IPS-20b (cell line): ENCODE data around the gene MEP1A.
"Not testable (repeated sequence)": the region's sequence is repeated elsewhere in the genome, so short reads cannot be mapped to it uniquely, and the experiment has no call there.

Experiments
- H3K27ac ChIP-seq: one replicate; pipeline ENCODE4 v1.5.1; 2013; ENCODE audit warnings: low read length
- H3K27me3 ChIP-seq: 2 replicates; pipeline ENCODE4 v1.6.1; 2013; ENCODE audit warnings: mild to moderate bottlenecking, low read length, inconsistent platforms; ENCODE audit not compliant: insufficient read depth
- H3K36me3 ChIP-seq: 2 replicates; pipeline ENCODE4 v1.6.1; 2013; ENCODE audit warnings: low read depth, mild to moderate bottlenecking, inconsistent platforms, low read length, moderate library complexity; ENCODE audit not compliant: insufficient read depth
- H3K4me1 ChIP-seq: 2 replicates; pipeline ENCODE4 v1.6.1; 2013; ENCODE audit warnings: mild to moderate bottlenecking, control low read depth, inconsistent platforms, low read length, moderate library complexity; ENCODE audit not compliant: insufficient read depth
- H3K4me3 ChIP-seq: 2 replicates; pipeline ENCODE4 v1.5.1; 2013; ENCODE audit warnings: mild to moderate bottlenecking, low read length, inconsistent platforms
- H3K9ac ChIP-seq: 2 replicates; pipeline ENCODE4 v1.6.1; 2013; ENCODE audit warnings: low read depth, mild to moderate bottlenecking, inconsistent platforms, low read length, moderate library complexity
- H3K9me3 ChIP-seq: 2 replicates; pipeline ENCODE4 v1.6.1; 2013; ENCODE audit warnings: mild to moderate bottlenecking, low read depth, low read length, inconsistent platforms; ENCODE audit not compliant: insufficient read depth

Gene MEP1A

DNA sequence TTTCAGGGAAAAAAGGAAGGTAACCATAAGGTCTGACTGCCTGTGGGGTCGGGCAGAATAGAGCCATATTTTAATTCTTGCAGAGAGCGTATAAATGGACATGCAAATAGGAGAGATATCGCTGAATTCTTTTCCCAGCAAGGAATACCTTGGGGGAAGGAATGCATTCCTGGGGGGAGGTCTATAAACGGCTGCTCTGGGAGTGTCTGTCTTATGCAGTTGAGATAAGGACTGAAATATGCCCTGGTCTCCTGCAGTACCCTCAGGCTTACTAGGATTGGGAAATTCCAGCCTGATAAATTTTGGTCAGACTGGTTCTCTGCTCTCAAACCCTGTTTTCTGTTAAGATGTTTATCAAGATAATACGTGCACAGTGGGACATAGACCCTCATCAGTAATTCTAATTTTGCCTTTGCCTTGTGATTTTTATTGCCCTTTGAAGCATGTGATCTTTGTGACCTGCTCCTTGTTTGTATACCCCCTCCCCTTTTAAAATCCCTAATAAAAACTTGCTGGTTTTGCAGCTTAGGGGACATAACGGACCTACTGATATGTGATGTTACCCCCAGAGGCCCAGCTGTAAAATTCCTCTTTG is 49.2 kb downstream of the MEP1A start:
- H3K36me3 ChIP-seq, H3K27me3 ChIP-seq, H3K4me3 ChIP-seq, H3K9ac ChIP-seq, H3K27ac ChIP-seq, H3K4me1 ChIP-seq: not testable (repeated sequence)
- peaks cover 28% of the 10 kb centered on the region for H3K9me3 ChIP-seq

DNA sequence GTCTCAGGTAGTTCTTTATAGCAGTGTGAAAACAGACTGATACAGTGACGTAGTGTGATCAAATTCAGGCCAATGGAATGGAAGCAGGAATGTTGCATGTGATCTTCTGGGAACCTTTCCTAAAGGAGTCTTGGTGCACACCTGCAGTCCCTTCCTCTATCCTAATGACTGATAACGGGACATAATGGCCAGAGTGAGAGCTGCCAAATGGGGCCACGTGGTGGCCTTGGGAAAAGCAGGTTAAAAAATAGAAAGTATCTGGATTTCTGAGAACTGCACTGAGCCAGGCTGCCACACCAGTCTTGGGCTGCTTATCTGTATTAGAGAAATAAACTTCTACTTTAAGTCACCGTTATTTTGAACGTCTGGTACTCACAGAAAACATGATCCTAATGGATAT is 51.9 kb downstream of the MEP1A start:
- H3K4me1 ChIP-seq = peaks cover 5% of the 10 kb centered on the region; the same call in 1 of the 2 replicates
- no peak overlapping the region for H3K27ac ChIP-seq
- H3K27me3 ChIP-seq = peaks cover 14% of the 10 kb centered on the region
- no peak overlapping the region for H3K4me3 ChIP-seq
- H3K9me3 ChIP-seq = peaks cover 28% of the 10 kb centered on the region
- no peak overlapping the region for H3K9ac ChIP-seq
- H3K36me3 ChIP-seq = no peaks in the 10 kb centered on the region

DNA sequence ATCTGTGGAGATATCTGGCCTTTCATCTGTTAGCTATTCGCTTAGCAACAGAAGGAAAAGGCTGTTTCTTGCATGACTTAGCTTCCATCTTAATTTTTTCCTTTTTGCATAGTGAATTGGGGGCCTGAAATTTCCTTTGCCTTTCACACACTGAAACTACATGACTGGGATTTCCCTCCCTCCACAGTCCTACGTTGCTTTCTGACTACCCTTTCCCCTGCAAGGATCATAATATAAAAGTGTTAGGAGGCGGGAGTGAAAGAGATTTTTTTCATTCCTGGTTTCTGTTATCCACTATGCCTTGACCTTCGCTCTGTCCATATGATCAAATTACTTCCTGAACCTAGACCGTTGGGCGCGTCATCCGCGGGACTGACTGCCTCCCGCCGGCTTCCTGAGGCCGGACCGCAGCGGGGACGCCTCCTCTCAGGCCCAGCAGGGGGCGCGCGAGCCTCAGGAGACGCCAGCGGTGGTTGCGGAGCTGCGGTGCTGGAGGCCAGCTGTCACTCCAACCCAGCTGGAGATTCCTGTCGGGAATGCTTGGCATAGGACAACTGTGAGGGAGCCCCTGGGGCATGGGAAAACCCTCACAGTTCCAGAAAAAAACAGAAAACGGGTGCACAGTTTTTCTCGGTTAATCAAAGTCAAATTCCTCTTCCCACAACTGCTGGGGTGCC is 55.6 kb downstream of the MEP1A start:
- Histone ChIP-seq H3K36me3 (no peaks in the 10 kb centered on the region), H3K4me3 (peak overlapping the region; percentile 67), H3K27me3 (peaks cover 14% of the 10 kb centered on the region), H3K4me1 (peaks cover 8% of the 10 kb centered on the region), H3K9me3 (no peaks in the 10 kb centered on the region), H3K9ac (0 out of 2 replicates have a peak overlapping the region, but pooled peaks have one; percentile 39), H3K27ac (no peak overlapping the region)

DNA sequence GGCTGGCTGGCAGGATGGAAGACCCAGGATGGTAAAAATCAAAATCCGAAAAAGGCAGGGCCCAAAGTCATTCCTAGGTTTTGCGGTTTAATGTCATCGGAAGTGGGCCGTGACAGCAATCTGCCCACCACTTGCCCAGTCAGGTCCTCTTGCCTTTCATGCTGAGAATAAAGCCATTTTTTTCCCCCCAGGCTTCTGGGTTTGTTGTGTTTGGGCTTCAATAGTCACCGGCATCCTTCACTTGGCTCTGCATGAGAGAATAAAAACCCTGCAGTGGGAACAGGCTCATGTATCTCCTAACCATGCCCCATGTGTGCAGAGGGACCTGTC is 56.1 kb downstream of the MEP1A start:
- Histone ChIP-seq H3K4me1 (peaks cover 8% of the 10 kb centered on the region), H3K9ac (no peak overlapping the region), H3K9me3 (no peaks in the 10 kb centered on the region), H3K4me3 (no peak overlapping the region; the same call in 1 of the 2 replicates), H3K27ac (no peak overlapping the region), H3K27me3 (peaks cover 14% of the 10 kb centered on the region), H3K36me3 (no peaks in the 10 kb centered on the region)

DNA sequence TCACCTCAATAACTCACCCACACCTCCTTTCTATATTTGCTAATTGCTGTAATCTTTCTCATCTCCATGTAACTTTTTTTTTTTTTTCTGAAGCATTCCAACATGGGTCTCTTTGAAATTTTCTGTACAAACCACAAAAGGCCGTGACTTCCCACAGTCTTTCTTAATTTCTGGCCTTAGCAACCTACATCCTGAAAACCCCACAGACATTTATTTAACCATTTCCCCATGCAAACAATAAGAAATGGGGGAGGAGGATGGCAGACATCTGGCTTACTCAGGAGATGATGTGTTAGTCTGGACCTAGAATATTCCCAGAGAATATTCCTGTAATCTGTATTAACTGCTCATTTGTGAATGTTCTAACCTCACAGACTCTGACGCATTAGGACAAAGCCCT is 57.6 kb downstream of the MEP1A start:
- H3K9ac ChIP-seq = no peak overlapping the region
- H3K27me3 ChIP-seq = peaks cover 14% of the 10 kb centered on the region
- no peaks in the 10 kb centered on the region for H3K9me3 ChIP-seq
- H3K4me1 ChIP-seq = peaks cover 8% of the 10 kb centered on the region
- no peak overlapping the region for H3K4me3 ChIP-seq
- no peak overlapping the region for H3K27ac ChIP-seq
- H3K36me3 ChIP-seq = no peaks in the 10 kb centered on the region

DNA sequence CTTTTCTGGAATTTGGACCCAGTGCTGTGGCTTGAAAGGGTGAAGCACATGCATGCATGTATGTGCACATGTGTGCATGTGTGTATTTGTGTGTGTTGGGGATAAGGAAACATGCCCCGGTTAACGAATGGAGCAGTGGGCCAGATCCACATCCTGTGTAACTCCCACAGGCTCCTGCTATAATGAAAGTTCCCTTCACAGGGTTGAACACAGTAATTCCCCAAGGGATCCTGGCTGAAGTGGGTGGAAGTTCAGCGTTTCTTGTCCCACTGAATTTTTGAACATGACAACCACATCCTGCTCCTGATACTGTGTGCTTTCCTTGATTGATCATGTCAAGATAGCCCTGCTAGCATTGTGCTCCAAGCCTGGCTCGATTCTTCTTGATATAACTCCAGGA is 58.4 kb downstream of the MEP1A start:
- peaks cover 14% of the 10 kb centered on the region for H3K27me3 ChIP-seq
- not testable (repeated sequence) for H3K9me3 ChIP-seq, H3K4me3 ChIP-seq, H3K9ac ChIP-seq, H3K4me1 ChIP-seq, H3K36me3 ChIP-seq, H3K27ac ChIP-seq

DNA sequence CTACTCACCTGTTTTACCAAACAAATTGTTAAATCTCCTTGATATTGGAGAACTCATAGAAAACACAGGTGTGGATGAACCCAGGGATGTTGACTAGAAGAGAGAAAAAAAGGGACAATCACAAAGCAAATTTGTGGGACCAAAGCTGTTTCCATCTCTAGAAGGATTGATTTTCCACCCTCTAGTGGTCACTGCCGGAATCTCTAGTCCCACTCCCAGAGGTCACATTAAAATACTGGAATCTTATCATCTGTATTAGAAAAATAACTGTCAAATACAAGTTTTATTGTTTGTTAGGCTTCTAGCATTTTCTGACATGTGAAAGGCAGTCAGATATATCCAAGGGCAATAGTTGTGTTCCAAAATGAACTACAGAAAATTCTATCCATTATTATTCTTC is 62.8 kb downstream of the MEP1A start:
- H3K4me3 ChIP-seq, H3K9me3 ChIP-seq, H3K27me3 ChIP-seq, H3K4me1 ChIP-seq, H3K27ac ChIP-seq, H3K9ac ChIP-seq, H3K36me3 ChIP-seq: not testable (repeated sequence)

DNA sequence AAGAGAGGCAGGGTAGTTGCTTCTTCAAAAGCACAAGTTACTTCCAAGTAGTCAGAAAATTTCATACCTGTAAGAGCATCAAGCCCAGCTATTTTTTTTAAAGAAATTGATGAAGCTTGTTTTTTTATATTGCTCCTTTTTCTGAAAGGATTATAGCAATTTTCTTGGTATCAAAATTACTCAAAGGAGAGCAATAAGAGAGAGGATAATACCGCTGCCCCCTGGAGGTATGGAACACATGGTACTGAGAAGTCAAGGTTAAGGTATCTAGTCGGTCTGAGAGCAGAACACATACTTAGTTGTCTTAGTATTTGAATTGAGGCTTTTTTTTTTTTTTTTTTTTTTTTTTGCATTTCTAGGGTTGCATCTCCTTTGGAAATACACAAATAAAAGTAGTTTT is 69.2 kb downstream of the MEP1A start:
- Histone ChIP-seq H3K27ac (no peak overlapping the region), H3K4me1 (peaks cover 10% of the 10 kb centered on the region; the same call in 1 of the 2 replicates)

DNA sequence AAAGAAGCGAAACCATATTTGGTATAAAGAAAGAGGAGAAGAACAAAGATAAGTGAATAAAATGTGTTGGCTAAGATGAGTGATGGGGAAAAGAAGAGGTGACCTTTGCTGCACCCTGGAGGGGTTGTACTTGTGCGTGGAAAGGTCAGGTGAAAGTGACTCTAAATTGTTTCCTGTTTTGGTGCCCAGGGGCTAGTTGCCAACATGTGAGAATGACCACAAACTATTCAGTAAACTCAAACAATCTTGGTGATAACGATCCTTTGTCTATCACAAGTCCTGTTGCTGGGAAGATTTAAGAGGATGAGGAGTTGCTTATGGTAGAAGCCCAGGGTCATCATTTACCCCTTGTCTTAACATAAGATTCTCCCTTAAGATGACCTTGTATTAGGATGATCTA is 70.6 kb downstream of the MEP1A start:
- no peaks in the 10 kb centered on the region for H3K9me3 ChIP-seq
- peaks cover 10% of the 10 kb centered on the region; the same call in 1 of the 2 replicates for H3K4me1 ChIP-seq
- H3K4me3 ChIP-seq = no peak overlapping the region
- no peaks in the 10 kb centered on the region for H3K36me3 ChIP-seq
- H3K27ac ChIP-seq = no peak overlapping the region
- H3K27me3 ChIP-seq = no peaks in the 10 kb centered on the region
- no peak overlapping the region for H3K9ac ChIP-seq

More for the DNA sequence above, 69.2 kb downstream of the MEP1A start:
- H3K36me3 ChIP-seq = no peaks in the 10 kb centered on the region
- H3K4me3 ChIP-seq = no peak overlapping the region
- no peak overlapping the region for H3K9ac ChIP-seq
- H3K27me3 ChIP-seq = no peaks in the 10 kb centered on the region
- H3K9me3 ChIP-seq = no peaks in the 10 kb centered on the region

DNA sequence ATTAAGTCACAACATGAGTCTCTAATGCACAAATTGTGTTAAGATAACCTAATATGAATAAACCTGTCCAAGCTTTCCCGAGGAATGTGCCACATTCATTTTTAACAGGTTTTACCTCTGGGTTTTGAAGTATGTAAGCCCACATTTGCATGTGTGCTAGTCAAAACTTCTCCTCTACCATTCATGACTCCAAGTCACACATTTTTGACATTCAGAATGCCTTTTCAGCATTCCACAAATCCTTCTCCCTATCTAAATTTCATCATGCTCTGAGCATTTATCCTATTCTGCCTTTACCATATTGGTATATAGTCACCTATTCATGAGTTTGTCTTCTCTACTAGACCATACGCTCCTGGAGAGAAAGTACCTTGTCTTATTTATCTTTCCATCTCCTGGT is 72.0 kb downstream of the MEP1A start:
- Histone ChIP-seq H3K4me3 (no peak overlapping the region), H3K9ac (no peak overlapping the region), H3K9me3 (no peaks in the 10 kb centered on the region), H3K36me3 (no peaks in the 10 kb centered on the region), H3K4me1 (peaks cover 10% of the 10 kb centered on the region; the same call in 1 of the 2 replicates), H3K27me3 (no peaks in the 10 kb centered on the region), H3K27ac (no peak overlapping the region)

DNA sequence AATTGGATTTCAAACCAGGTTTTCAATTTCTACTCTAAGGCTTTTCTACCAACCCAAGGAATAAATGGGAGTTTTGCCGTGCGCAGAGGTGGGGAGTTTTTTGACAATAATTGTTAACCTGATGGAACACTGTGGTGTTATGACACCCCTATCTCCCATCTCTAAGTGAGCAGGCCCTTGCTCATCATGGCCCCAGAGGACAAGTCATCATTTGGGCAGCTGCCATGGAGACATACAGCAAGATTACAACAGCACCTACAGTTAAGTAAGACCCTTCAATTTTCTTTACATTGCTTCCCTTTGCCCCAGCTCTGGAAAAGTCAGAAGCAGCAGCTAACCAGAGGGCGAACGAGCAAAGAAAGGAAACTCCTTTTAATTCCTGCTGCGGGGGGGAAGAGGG is 74.2 kb downstream of the MEP1A start:
- H3K9me3 ChIP-seq = no peaks in the 10 kb centered on the region
- no peak overlapping the region for H3K4me3 ChIP-seq
- H3K4me1 ChIP-seq = peaks cover 10% of the 10 kb centered on the region; the same call in 1 of the 2 replicates
- no peaks in the 10 kb centered on the region for H3K27me3 ChIP-seq
- H3K9ac ChIP-seq = no peak overlapping the region
- H3K27ac ChIP-seq = no peak overlapping the region
- H3K36me3 ChIP-seq = no peaks in the 10 kb centered on the region

DNA sequence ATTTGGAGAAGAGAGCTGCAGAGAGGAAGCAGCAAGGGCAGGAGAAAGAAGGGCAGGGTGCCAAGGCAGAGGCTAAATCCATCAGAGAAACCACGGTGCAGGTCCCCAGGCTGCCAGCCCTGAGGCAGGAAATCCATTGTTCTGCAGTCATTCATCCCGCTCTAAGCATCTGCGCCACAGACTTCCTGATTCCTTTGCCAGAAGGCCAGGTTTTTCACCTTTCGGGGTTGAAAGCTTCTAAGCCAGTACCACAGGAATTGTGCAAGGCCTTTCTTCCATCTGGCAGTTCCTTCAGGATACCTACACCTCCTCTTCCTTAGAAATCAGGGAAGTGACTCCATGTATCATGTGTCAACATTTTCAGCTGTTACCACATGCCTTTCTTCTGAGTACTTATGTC is 82.9 kb downstream of the MEP1A start:
- Histone ChIP-seq H3K4me1 (peaks cover 8% of the 10 kb centered on the region), H3K27me3 (no peaks in the 10 kb centered on the region), H3K9ac (no peak overlapping the region), H3K36me3 (no peaks in the 10 kb centered on the region), H3K4me3 (no peak overlapping the region), H3K9me3 (no peaks in the 10 kb centered on the region), H3K27ac (no peak overlapping the region)
